OCI-LY7 (cell line): Measurements from ENCODE around the gene SYCP1. TPM values are rescaled to one million over a fixed set of nuclear protein-coding genes. Genes with fewer than 3 reads are reported as not detected.

ENCODE experiments used
- BruUV-seq: library from RNA; stranded (reverse); fragments of 400-500 nt; replicated peaks from 2 replicates; lab custom pipeline; 2021; lab: Mats Ljungman, UMichigan
- CTCF ChIA-PET: fragments of 300-600 bp; sonication (Branson Sonifier 250); formaldehyde crosslinking; loops from one replicate; lab custom pipeline; 2022; ENCODE audit warnings: antibody characterized with exemption; ENCODE audit not compliant: unreplicated experiment; lab: Charles Lee
- POLR2A ChIA-PET: fragments of 300-600 bp; sonication (Branson Sonifier 250); formaldehyde crosslinking; loops from one replicate; lab custom pipeline; 2022; ENCODE audit warnings: antibody characterized with exemption; lab: Charles Lee
- DNase-seq: peaks from one replicate; pipeline ENCODE4 v3.0.0-alpha.2; 2015; ENCODE audit warnings: low spot score
- H2AFZ ChIP-seq: fragments of 200-600 bp; sonication (generic), shearing (Covaris generic); 2 replicates; pipeline ENCODE4 v1.6.1; 2014; ENCODE audit warnings: mild to moderate bottlenecking, antibody characterized with exemption, low read length, moderate library complexity
- H3K27ac ChIP-seq: fragments of 200-600 bp; sonication (generic); 2 replicates; pipeline ENCODE4 v1.5.1; 2014; ENCODE audit warnings: mixed run types, low read depth, mild to moderate bottlenecking, moderate library complexity, low read length, inconsistent platforms; ENCODE audit not compliant: poor library complexity, severe bottlenecking
- H3K36me3 ChIP-seq: fragments of 200-600 bp; sonication (generic); 2 replicates; pipeline ENCODE4 v1.6.1; 2014; ENCODE audit warnings: mild to moderate bottlenecking, antibody characterized with exemption, low read length, moderate library complexity, mixed read lengths; ENCODE audit not compliant: insufficient read depth
- H3K4me1 ChIP-seq: fragments of 200-600 bp; sonication (generic); 2 replicates; pipeline ENCODE4 v1.5.1; 2014; ENCODE audit warnings: mild to moderate bottlenecking, low read length; ENCODE audit not compliant: insufficient read depth, poor library complexity, severe bottlenecking
- H3K4me2 ChIP-seq: fragments of 200-600 bp; sonication (generic); 2 replicates; pipeline ENCODE4 v1.6.1; 2014; ENCODE audit warnings: mild to moderate bottlenecking, low read length
- H3K4me3 ChIP-seq: fragments of 200-600 bp; sonication (generic); 2 replicates; pipeline ENCODE4 v1.5.1; 2014; ENCODE audit warnings: mild to moderate bottlenecking, low read depth, low read length; ENCODE audit not compliant: poor library complexity, severe bottlenecking
- H3K79me2 ChIP-seq: fragments of 200-600 bp; sonication (generic); 2 replicates; pipeline ENCODE4 v1.6.1; 2016; ENCODE audit warnings: low read depth, mild to moderate bottlenecking, low read length, moderate library complexity, mixed read lengths; ENCODE audit not compliant: insufficient read depth
- H3K9me2 ChIP-seq: fragments of 200-600 bp; sonication (generic); 2 replicates; pipeline ENCODE4 v1.6.1; 2016; ENCODE audit warnings: mild to moderate bottlenecking, low read length, mixed read lengths; ENCODE audit not compliant: insufficient read depth
- H3K9me3 ChIP-seq: fragments of 200-600 bp; sonication (generic); 2 replicates; pipeline ENCODE4 v1.6.1; 2014; ENCODE audit warnings: mild to moderate bottlenecking, mixed run types, low read length, mixed read lengths
- H4K20me1 ChIP-seq: fragments of 200-600 bp; sonication (generic); 2 replicates; pipeline ENCODE4 v1.6.1; 2014; ENCODE audit warnings: mild to moderate bottlenecking, antibody characterized with exemption, low read length, moderate library complexity, mixed read lengths; ENCODE audit not compliant: insufficient read depth
- EZH2phosphoT487 ChIP-seq: fragments of 200-600 bp; sonication (generic); IDR thresholded peaks from 2 replicates; pipeline ENCODE4 v1.6.1; 2018; ENCODE audit warnings: low read depth, borderline replicate concordance, mild to moderate bottlenecking, mixed run types, antibody characterized with exemption, low read length, moderate library complexity, mixed read lengths
- intact Hi-C: fragments of 100-400 bp; cut with micrococcal nuclease; formaldehyde crosslinking; loops from one replicate; pipeline ENCODE4 v1.10.0; 2022; ENCODE audit not compliant: unreplicated experiment
- total RNA-seq, 2 experiments: library from RNA; depleted of rRNA in 1 of 2; stranded (reverse); fragments of >200 nt in 1 of 2; shearing (Covaris generic) in 1 of 2; gene quantifications; 2 replicates each; pipeline ENCODE4 v1.2.3, GENCODE V29; 2014 to 2022
- TF ChIP-seq, protein P1 (sequence below): fragments of 200-600 bp; sonication (generic); conservative IDR thresholded peaks from 2 replicates; pipeline ENCODE4 v1.5.1; 2014; ENCODE audit warnings: mild to moderate bottlenecking, antibody characterized with exemption, low read length, moderate library complexity, mixed read lengths

SYCP1 gene
- total RNA-seq, 2 experiments from 2014 or later: not detected

DNA sequence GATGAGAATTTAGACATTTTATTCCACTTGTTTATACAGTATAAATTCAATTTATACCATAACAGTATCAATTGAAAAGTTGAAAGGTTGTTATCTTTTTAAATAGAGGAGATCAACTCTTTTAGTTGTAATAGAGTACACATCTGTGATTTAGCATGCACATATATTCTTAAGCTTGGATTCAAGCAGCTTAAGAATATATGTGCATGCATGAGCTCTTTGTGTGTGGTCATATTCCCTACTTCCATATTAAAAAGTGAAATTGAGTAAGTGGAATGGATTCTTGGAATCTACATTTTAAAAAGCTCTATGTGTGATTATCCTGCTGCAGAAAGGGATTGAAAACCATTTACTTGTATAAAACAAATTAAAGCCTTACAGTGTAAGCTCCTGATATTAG is 71.9 kb downstream of the SYCP1 start:
- H2AFZ ChIP-seq: no peak overlapping the region
- no peaks in the 10 kb centered on the region for H3K9me2 ChIP-seq
- DNase-seq: no peak
- ChIA-PET CTCF (no interaction called here), POLR2A (no interaction called here)
- H3K27ac ChIP-seq: no peak overlapping the region
- no peak overlapping the region for H3K4me2 ChIP-seq
- H3K4me3 ChIP-seq: no peak overlapping the region
- TF ChIP-seq EZH2phosphoT487: no peak
- TF ChIP-seq, protein P1, sequence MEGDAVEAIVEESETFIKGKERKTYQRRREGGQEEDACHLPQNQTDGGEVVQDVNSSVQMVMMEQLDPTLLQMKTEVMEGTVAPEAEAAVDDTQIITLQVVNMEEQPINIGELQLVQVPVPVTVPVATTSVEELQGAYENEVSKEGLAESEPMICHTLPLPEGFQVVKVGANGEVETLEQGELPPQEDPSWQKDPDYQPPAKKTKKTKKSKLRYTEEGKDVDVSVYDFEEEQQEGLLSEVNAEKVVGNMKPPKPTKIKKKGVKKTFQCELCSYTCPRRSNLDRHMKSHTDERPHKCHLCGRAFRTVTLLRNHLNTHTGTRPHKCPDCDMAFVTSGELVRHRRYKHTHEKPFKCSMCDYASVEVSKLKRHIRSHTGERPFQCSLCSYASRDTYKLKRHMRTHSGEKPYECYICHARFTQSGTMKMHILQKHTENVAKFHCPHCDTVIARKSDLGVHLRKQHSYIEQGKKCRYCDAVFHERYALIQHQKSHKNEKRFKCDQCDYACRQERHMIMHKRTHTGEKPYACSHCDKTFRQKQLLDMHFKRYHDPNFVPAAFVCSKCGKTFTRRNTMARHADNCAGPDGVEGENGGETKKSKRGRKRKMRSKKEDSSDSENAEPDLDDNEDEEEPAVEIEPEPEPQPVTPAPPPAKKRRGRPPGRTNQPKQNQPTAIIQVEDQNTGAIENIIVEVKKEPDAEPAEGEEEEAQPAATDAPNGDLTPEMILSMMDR: no peak
- no peaks in the 10 kb centered on the region for H3K36me3 ChIP-seq
- no peaks in the 10 kb centered on the region for H3K4me1 ChIP-seq
- no TSS peak for BruUV-seq
- no peaks in the 10 kb centered on the region for H3K79me2 ChIP-seq
- no peaks in the 10 kb centered on the region for H4K20me1 ChIP-seq
- intact Hi-C loops: no loop called here
- H3K9me3 ChIP-seq: no peaks in the 10 kb centered on the region

DNA sequence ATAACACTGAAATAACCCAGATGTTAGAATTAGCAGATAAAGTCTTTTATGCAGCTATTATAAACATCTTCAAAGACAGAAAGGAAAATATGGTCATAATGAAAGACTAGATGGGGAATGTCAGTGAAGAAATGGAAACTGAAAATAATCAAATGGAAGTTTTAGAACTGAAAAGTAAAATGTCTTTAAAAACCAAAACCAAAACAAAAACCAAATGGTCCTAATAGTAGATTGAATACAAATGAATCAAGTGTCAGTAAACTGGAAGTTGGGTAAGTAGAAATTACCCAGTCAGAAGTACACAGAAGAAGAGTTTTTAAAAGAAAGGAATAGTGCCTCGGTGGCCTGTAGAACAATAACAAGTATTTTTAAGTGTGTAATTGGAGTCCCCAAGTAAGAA is 72.7 kb downstream of the SYCP1 start:
- BruUV-seq: no TSS peak
- CTCF ChIA-PET: no interaction called here

DNA sequence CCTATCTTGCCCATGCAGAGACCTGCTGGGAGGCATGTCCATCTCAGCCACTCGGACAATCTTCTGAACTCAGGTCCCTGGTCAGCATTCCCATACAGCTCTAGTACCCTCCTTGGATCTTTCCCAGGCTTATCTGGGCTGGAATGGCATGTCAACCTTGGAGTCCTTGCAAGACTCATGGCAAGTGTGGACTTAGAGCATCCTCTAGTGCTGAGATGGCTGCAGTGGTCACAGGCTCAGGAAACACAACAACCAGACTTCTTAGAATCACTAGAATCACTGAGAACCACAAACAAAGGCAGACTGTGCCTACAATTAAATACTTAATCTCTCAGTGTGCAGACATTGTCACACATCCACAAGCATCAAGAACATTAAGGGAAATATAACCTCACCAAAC is 101.9 kb downstream of the SYCP1 start:
- H4K20me1 ChIP-seq: no peaks in the 10 kb centered on the region
- ChIA-PET POLR2A (no interaction called here), CTCF (no interaction called here)
- H3K9me3 ChIP-seq: no peaks in the 10 kb centered on the region
- H3K4me3 ChIP-seq: no peak overlapping the region
- H2AFZ ChIP-seq: no peak overlapping the region
- H3K79me2 ChIP-seq: no peaks in the 10 kb centered on the region
- TF ChIP-seq EZH2phosphoT487: no peak
- TF ChIP-seq, protein P1: no peak
- H3K9me2 ChIP-seq: no peaks in the 10 kb centered on the region
- H3K4me2 ChIP-seq: no peak overlapping the region
- no peaks in the 10 kb centered on the region for H3K4me1 ChIP-seq
- H3K27ac ChIP-seq: no peak overlapping the region
- DNase-seq: no peak
- intact Hi-C loops: no loop called here
- no peaks in the 10 kb centered on the region for H3K36me3 ChIP-seq
- BruUV-seq: no TSS peak

More for the DNA sequence above, 72.7 kb downstream of the SYCP1 start:
- POLR2A ChIA-PET: no interaction called here
- H3K4me3 ChIP-seq: no peak overlapping the region
- H3K27ac ChIP-seq: no peak overlapping the region
- H4K20me1 ChIP-seq: no peaks in the 10 kb centered on the region
- TF ChIP-seq, protein P1: no peak
- TF ChIP-seq EZH2phosphoT487: no peak
- H3K36me3 ChIP-seq: no peaks in the 10 kb centered on the region
- H2AFZ ChIP-seq: no peak overlapping the region
- H3K4me2 ChIP-seq: no peak overlapping the region
- H3K4me1 ChIP-seq: no peaks in the 10 kb centered on the region
- no peak for DNase-seq
- no peaks in the 10 kb centered on the region for H3K9me2 ChIP-seq
- no peaks in the 10 kb centered on the region for H3K9me3 ChIP-seq
- H3K79me2 ChIP-seq: no peaks in the 10 kb centered on the region
- intact Hi-C loops: no loop called here
